Heart left ventricle (tissue), 13 donors: ENCODE data around the gene KLHL4.

Experiments
- CTCF ChIP-seq, 12 donors: fragments of 200-600 bp; sonication (generic) in 4 of 12; IDR thresholded peaks; one replicate each; pipeline versions ENCODE4 v1.5.0 to v1.8.0; 2018 to 2022; ENCODE audit warnings: antibody characterized with exemption in 12 of 12, mild to moderate bottlenecking in 5 of 12
- POLR2A ChIP-seq, 2 donors: fragments of 450-650 bp; IDR thresholded peaks; one replicate each; pipeline ENCODE4 v1.6.1; 2017; ENCODE audit warnings: antibody characterized with exemption in 2 of 2, mild to moderate bottlenecking in 2 of 2, moderate library complexity in 2 of 2
- donor health status: ischemic (EF 13 %, LVEDD 7.1; RV severe dilation, severe dysfunction).
- donor health status: DM: no; HTN: yes; CAD: no.
- donor health status: DM: no; HTN: no; CAD: no.
- donor health status: ischemic (EF 25% LVEDD 6.9; RV normal size, moderate dysfunction).
- donor health status: ischemic (EF 25% LVEDD 5.7; RV mildly dilated, moderate dysfunction).
- donor health status: ischemic (EF 35%, LVEDD 5.7; RV mildly dilated, moderate dysfunction).
- donor health status: nonischemic (EF 11% LVEDD 7.7; RV severe dilation, severe dysfunction).
- donor health status: DM: yes; HTN: yes; CAD: no.
- donor health status: PGD.
- donor health status: ischemic (EF 29% LVEDD 5.4; RV normal size, mild dysfunction).
- donor health status: nonischemic (EF 23%, LVEDD 6.1; RV moderate dilation, normal function).

DNA sequence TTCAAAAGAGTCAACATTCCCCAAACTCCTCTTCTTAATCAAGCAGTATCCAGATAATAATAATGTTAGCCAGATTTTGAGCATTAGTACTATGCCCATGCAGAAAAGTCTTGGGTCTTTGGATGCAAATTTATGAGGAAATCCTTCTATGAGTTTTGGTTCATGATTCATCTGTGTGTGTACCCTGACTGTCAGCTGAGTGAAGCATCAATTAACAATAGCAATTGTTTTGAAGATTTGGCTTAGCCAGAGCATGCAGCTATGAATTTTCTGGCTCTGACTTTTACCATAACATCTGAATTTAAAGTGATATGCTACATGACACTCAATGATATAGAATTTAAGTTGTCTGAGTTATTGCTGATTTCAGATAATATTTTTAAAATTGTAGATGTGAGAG lies 145.8 kb downstream of the KLHL4 start:
- no peak for TF ChIP-seq CTCF (IDR thresholded peaks at IDR 0.05)
- TF ChIP-seq POLR2A (IDR thresholded peaks at IDR 0.05), result no peak
